GM21367 (cell line): ENCODE data around the gene TMEM200C.
A peak's percentile ranks its signal among the peaks of the same experiment; 100 is the strongest.

Experiments used
- ATAC-seq: cut with Tn5 transposase; IDR thresholded peaks from one replicate; pipeline ENCODE4 v1.9.1; 2021; ENCODE audit not compliant: unreplicated experiment

Gene TMEM200C

DNA sequence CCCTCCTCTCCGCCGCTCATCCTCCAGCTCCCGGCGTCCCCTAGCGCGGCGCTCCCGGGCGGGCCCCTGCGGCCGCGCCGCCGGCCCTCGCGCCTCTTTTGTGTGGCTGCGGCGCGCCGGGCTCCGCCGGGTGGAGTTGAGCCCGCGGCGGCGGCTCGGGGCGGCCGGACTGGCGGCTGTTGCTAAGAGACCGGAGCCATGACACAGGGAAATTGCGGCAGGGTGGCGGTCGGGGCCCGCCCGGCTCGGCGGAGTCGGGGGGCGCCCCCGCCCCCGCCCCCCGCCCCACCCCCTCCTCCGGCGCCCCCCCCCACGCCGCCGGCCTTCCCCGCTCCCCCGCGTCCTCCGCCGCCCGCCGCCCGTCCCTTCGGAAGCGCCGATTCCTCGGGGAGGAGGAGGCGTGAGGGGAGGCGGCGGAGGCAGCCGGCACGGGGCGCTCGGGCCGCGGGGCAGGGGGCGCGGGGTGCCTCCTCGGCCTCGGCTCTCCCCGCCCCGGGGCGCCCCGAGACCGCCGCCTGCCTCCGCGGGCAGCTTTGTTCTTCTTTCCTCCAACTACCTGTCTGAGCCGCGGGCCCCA, at the start of gene TMEM200C:
Gene TMEM200C (minus strand): TSS at position 224 of the 577 bp plus-strand sequence. CDS start 3,459 bp downstream, outside the sequence.
- peak; percentile 36 for ATAC-seq

DNA sequence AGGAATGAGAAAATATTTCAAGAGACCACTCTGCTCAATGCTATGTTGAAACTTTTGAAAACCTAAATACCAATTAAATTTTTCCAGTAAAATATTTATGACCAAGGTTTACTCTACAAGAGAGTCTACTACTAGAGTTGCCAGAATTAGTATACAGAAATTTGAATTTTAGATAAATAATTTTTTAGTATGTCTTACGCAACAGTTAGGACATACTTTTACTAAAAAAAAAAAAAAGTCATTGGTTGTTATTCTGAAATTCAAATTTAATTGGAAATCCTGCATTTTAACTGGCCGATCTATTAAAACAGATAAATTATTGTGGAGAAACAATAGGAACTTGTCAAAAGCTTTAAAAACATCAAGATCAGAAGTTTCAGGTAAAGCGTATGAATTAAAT, 49.1 kb upstream of the TMEM200C start:
- no peak for ATAC-seq

DNA sequence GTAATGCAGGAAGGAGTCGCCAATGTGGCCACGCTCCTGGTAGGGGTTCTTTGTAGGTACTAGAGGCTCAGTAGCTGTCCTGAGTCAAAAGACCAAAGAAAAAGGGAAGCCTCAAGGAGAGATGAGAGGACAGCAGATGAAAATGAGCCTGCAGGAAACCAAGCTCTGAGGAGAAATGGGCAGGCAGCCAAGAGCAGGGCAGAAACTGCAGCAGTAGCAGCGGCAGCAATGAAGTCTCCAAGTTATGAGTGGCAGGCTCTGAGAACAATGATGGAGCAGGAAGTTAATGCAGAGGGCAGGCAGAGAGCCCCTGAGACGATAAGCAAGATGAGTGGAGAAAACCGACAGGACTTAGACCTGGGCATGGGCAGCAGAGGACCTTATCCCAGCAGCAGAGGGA, 48.2 kb upstream of the TMEM200C start:
- no peak for ATAC-seq

DNA sequence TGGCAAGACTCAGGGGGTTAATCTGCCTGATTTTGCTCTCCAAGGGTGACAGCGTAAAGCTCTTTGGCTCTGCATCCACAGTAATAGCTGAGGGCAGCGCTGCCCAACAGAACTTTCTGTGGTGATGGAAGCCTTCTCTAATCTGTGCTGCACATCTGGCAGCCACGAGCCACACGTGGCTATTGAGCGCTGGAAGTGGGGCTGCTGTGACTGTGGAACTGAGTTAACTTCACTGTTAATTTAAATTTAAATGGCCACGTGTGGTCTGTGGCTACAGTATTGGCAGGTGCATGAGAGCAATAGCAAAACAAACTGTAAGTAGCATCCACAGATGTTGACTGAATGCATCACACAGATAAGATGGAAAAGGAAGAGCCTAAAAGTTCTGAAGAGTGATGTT, 47.3 kb upstream of the TMEM200C start:
- no peak for ATAC-seq

DNA sequence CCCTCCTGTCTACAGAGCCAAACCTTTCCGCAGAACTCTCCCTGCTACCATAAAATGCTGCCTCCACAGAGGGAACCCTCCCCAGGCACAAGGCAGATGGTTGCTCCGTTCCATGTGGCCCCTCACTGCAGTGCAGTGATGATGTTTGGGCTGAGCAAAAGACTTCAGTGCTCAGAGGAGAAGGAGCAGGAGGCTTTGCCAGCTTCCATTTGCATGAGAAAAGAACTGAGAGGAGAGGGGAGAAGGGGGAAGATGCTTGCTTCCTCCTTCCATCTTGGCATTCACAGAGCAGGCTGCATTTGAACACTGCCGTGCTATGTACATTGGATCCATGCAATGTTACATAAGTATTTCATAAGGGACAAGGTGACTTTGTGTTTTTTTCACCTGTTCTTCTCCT, 46.6 kb upstream of the TMEM200C start:
- ATAC-seq: no peak

DNA sequence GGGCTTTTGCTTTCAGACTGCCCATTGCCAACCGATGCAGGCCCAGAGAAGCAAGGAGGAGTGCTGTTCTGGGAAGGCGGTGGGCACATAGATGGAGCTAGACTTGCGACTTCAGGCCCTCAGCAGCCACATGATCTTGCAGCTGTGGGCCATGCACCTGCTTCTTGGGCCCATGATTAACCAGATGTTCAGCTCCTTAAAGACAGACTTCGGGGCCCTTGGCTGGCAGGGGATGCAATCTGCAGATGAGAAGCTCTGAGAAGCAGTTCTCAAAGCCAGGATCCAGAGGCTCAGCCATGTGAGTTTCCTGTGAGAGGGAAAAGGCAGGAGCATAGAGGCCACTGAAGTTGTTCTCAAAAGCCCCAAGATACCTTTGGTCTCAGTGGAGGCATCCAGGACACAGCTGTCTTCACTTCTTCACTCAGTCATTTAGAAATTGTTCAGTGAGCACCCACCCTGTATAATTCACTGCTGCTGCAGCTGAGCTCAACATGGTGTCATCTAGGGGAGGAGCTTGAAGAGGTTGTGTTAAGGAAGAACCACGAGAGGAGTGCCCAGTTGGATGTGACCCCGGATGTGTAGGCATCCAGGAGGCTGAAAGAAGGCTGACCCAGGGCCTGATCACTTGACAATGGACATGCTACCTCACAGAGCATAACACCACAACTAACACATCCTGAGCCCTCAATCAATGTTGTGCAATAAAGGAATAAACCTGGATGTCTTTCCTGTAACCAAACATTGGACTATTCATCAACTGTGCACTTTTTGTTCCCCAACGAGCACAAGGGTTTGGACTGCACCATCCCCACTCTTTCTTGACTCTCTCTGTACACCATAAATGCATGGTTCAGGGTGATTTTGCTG, 44.7 kb upstream of the TMEM200C start:
- no peak for ATAC-seq

DNA sequence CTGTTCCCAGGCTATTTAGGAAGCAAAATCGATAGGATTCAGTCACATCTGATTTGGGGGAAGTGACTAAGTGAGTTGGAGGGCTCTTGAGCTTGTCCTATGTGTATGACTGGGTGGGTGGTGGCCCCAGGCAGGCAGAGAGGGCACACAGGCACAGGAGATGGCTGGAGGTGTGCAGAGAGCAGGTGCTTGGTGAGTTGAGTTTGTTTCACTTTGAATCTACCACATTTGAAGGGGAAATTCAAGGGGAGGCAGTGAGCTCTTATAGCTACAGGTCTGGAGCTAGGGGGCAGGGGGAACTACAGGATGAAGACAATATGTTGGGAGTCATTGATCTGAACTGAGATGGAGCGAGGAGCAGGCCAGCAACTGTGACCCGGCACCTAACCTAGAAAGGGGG, 42.5 kb upstream of the TMEM200C start:
- no peak for ATAC-seq

DNA sequence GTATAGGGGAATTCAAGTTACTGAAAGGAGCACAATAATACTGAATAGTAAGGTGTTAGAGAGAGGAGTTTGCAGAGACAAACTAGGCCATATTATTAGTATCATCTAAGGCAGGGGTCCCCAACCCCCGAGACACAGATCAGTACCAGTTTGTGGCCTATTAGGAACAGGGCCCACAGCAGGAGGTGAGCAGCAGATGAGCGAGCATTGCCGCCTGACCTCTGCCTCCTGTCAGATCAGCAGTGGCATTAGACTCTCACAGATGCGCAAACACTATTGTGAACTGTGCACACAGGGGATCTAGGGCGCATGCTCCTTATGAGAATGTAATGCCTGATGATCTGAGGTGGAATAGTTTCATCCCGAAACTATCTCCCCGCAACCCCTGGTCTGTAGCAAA, 41.8 kb upstream of the TMEM200C start:
- ATAC-seq: no peak

DNA sequence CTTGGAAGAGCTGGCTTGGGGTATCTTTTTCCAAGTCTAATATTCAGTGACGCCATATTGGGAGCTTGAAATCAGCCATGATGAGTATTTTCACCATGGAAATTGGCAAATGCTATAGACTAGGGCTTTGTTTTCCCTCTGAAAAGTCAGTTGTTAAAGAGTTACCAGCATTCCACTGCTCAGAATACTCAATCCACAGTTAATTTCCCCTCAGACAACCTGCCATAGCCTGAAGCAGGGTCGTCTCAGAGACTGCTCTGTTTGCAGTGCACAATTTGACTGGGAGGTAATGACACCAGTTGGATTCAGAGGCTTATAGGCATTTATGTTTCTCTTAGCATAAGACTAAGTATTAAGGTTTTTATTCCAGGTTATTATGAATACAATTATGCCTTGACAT, 35.5 kb upstream of the TMEM200C start:
- no peak for ATAC-seq

DNA sequence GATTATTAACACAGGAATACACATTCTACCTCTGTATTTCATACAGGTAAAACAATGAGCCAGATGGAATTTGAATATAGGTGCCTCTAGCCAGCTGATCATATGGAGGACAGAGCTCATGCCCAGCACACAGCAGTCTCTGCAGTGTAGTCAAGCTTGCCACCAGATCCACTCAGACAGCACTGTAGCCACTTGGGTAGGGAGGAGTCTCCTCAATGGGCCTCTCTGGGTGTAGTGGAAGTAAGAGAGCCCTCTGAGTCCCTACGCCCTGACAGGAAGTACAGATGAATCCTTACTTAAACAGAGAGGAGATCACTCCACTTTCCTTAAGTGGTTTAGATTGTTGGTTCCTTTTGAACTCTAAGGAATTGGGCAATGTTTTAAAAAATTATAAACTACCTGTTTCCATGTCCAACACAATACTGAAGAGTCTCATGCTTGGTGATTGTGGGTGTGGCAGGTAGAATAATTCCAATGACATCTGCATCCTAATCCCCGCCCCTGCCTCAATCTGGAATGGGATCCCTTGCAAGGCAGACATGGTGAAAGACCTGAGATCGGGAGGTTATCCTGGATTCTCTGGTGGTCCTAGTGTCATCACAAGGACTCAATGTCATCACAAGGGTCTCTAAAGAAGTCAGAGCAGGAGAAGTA, 23.0 kb upstream of the TMEM200C start:
- no peak for ATAC-seq

DNA sequence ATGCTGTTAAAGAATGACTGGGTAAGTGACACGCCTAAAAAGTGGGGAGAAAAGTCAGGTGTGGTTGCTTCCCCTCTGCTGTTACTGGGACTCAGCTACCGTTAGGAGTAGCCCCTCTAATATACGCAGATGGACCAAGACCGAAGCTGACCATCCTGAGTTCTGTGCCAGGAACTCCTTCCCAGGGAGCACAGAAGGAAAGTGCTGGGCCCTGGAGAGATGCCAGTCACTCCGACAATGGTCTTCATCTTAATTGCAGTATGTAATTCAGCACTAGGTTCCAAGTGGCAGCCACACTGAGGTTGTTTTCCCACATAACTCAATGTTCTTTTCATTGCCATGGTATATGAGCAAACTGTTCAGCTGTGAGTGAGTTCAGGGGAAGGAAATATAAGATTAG, 19.6 kb upstream of the TMEM200C start:
- ATAC-seq: no peak

DNA sequence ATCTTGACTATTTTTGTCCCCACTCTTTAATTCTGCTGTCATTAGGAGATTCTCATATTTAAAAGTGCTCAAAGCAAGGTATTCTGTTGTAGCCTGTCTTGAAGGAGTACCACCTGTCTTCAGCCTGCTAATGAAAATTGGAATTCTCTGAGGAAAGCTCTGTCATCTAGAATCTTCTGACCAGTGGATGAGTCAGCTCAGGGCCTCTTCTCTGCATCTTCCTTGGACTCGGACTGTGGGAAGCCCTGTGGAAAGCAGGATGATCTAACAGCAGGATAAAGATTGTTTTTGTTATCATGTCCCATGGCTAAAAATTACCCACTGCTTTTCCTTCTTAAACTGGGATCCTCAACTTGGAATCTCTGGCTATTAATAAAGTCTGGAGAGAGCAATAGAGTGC, 18.7 kb upstream of the TMEM200C start:
- no peak for ATAC-seq

DNA sequence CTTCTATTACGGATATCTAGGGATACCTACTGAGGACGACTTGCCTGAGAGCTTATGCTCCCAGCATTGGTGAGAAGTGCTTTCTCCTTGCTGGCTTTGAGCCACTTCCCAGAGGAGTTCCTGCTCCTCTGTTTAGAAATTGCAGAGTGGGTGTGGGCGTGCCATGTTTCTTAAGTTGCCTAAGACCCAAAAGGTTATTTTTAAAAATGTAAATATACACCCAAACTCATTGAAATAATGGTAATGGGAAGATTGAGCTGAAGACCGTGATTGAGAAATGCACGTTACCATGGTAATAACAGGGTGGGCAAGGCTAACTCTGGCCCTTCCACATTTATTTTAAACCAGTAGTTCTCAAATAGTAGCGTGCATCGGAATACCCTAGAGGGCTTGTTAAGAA, 17.2 kb upstream of the TMEM200C start:
- no peak for ATAC-seq

DNA sequence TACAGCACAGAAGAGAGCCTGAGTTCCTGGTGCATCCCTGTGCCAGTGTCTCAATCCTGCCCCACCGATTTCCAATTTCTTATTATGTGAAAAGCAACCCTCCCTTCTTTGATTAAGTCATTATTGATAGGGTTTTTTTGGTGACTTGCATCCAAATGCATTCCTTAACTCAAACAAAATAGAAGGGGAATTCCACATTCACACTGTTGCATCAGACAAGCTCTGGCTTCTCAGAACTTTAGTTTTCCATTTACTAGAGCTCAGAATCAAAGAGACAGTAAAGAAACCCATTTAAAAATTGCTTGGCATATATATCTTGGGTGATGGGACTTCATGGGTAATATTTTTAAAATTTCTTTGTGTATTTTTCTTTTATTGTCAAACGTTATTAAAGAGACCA, 13.8 kb upstream of the TMEM200C start:
- ATAC-seq: no peak

DNA sequence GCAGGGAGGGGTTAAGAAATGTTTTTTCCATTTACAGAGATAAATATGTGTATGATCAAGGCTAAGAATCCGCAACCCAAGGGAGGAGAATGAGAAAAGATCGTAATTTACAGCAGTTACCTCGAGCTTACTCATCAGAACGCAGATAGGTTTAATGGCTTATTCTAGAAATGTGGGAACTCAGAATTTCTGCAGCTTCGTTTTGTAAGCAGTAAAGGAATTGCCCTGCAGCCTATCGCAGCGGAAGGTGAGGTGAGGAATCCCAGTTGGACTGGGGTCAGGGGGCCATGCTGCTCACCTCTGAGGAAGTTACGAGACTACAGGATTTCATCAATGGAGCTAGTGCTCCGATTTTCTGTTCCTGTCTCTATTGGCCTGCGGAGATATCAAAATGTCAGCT, 8.1 kb upstream of the TMEM200C start:
- no peak for ATAC-seq

DNA sequence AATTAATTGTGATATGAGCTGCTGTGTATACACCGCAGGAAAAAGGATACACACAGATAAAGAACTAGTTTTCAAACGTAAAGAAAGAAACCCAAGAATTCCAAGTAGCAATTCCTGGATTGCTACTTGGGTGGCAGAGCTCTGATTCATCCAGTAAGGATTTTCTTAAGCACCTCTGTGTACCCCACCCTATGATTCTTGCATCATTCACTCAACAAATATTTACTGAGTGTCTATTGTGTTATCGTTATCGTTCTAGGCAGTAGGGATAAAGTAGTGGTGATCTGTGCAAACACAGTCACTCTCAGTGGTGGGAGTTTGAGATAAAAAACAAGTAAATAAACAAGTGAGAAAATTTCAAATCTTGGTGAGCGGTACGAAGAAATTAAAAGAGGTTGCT, 4.9 kb upstream of the TMEM200C start:
- ATAC-seq: no peak

DNA sequence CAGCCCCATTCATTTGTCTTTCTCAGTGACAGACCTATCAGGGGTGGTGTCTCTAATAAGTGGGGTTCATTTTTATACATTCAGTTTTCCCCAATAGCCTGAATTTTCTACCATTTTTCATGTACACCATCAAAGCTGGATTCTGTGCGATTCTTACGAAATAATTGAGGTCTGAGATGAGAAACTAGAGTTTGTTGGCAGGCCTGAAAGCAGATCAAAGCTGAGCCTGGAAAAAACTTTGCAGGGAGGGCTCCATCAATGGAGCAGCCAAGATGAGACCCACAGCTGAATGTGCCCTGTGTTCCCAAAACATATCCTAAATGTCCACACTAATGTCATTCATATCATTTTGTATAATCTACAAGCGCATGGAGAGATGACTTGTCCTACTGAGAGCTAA, 4.5 kb upstream of the TMEM200C start:
- ATAC-seq: no peak

DNA sequence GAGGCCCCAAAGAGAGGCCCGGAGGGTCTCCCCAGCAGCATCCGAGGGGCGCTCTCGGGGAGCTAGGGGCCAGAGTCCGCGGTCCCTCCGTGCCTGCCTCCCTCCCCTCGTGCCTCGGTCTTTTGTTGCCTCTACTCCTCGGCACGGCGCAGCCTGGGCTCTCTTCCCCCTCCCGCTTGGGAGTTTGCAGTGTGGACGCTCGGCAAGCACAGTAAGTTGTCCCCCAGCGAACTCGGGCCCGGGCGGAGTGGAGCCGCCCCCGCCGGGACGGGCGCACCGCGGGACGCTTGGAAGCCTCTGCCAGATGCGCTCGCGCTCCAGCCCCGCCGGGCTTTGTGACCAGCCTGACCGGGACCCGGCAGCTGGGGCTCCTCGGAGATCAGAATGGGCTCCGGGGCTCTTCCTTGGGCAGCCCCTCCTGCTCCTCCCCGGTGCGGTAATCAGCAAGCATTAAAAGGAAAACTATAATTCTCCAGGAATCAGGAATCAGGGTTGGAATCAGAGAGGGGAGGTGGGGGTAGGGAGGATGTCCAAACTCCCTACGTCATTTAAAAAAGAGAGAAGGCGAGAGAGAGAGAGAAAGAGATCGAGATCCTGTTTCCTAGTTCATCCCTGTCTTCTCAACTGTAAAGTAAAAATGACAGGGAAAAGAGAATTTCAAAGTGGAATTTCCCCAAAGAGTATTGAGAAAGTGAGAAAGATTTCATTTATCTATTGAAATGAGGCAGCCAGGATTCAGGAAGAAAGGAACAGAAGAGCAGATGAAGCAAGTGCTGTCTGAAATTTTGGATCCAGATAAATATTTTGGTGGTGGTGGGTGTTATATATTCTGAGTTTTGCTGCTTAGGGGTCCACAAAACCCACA, 786 bp upstream of the TMEM200C start:
- peak; percentile 29 for ATAC-seq

DNA sequence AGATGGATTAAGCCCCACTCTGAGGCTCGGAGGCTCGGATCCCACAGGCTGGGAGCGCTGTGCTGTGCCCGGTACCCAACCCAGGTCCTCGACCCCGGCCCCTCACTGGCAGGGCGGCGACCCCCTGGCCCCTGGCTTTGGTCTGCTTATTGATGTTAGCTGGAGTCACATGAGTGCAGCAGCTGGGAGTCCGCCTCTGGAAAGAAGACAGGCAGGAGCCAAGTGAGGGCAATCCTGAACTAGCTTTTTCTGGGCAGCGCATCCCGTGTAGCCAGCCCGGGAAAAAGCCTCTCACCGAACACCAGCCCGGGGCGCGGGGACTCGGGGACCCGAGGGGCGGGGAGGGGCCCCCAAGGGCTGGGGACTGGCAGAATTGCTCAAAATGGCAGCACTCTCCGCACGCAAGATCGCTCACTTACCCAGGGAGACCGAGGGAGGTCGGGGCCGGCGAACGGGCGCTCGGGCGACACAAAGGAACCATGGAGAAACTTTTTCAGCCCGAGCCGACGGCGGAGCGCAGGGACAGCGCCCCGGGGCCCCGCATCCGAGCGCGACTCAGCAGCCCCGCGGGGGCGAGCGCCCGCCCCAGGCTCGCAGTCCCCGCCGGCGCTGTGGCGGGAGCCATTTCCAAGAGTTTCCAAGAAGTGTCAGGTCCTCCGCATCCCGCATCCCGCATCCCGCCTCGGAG, 567 bp downstream of the TMEM200C start:
- peak; percentile 8 for ATAC-seq

DNA sequence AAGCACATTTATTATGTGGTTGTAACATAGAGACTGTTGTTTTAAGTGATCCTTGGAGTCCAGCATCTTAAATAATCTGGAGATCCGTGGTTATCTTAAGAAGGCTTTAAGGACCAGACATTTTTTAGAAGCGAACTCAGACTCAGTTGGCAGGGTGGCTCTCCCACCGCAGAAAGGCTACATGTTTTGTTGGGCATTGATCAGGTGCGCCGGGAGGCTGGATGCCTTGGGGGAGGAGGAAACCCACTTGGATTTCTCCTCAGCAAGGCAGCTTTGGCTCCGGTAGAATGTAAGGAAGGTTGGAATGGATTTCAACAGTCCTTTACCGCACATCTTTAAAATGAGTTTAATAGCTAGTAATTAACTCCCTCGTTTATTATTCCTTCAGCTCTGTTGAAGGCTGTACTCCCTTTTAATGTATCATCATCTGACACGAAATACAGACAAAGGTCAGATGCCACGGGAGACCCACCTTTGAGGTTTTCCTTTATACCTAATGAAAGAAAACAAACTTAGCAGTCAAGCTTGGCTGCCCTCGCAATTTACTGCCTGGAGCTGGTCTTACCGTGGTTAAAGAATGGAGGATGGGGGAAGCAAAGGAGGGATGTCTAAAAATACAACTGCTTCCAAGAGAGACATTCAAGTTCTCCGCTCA, 1.2 kb downstream of the TMEM200C start:
- ATAC-seq: no peak
